HG02973 (cell line): ENCODE data around the gene TSPAN10.
"Not testable (repeated sequence)": the region's sequence is repeated elsewhere in the genome, so short reads cannot be mapped to it uniquely, and the experiment has no call there.

Experiments
- ATAC-seq: cut with Tn5 transposase; IDR thresholded peaks from one replicate; pipeline ENCODE4 v1.9.1; 2021; ENCODE audit warnings: moderate library complexity; ENCODE audit not compliant: unreplicated experiment

TSPAN10 gene

DNA sequence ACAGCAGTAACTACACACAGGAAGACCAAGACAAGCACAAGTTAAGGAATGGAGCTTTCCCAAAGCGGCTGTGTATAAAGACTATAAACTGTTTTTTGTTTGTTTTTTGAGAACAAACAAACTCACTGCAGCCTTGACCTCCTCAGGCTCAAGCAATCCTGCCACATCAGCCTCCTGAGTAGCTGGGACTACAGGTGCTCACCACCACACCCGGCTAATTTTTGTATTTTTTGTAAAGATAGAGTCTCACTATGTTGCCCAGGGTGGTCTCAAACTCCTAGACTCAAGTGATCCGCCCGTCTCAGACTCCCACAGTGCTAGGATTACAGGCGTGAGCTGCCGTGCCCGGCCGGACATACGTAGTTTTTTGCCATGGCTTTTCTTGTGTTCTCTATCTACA lies 23.4 kb downstream of the TSPAN10 start:
- ATAC-seq, result no peak

DNA sequence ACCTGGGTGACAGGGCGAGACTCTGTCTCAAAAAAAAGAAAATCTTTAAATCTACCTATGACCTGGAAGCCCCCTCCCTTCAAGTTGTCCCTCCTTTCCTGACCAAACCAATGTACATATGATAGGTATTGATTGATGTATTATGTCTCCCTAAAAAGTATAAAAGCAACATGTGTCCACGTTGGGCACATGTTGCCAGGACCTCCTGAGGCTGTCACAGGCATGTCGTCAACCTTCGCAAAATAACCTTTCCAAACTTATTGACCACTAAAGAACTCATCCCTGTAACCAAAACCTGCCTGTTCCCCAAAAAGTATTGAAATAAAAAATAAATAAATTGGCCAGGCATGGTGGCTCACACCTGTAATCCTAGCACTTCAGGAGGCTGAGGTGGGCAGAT lies 25.0 kb downstream of the TSPAN10 start:
- no peak for ATAC-seq

DNA sequence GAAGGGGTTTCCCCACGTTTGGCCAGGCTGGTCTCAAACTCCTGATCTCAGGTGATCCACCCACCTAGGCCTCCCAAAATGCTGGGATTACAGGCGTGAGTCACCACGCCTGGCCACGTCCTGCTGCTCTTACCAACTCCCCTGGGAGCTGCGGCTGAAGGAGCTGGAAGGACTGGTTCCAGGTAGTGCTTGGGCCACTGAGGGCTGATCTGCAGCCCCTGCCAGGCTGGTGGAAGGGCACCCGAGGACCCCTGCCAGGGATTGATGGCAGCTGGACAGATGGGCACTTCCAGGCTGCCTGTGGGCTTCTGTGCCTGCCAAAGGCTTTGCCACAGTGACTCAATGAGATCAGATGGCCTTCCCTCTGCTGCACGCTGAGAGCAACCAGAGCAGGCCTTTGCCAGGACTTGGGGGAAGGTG lies 27.1 kb downstream of the TSPAN10 start:
- no peak for ATAC-seq

DNA sequence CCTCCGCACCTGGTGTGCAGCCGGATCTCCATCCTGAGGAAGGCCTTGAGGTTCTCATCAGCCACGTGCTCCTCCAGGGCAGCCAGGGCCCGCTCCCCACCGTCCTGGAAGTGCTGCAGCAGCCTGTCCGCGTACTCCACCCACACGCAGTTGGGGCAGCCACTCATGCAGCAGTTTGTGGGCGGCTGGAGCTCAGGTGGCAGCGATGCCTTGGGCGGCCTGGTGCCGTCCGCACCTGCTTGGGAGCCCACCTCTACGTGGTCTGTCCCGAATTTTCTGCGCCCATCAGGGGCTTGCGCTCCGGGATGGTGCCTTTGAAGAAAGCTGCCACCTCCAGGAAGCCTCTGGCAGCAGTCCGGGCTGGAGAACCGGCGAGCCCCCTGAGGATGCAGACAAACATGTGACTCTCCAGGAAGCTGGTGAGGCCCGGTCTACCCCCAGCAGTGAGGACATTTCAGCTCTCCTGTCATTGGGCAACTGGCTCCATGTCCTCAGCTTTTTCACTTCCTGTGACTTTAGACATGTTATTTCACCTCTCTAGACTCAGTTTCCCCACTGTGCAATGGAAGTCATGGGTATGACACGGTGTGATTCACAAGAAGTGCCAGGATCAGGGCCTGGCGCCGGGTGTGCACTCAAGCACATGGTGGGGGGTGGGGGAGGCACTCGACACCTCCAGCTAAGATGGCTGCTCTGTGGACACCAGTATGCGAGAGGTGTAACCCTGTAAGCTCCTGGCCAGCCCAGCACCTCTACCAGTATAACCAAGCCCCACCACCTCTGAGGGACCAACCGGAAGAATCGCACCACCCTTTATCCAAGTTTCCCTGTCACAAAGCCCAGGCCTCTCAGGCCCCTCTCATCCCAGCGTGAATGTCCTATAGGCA lies 28.5 kb downstream of the TSPAN10 start:
- no peak for ATAC-seq

DNA sequence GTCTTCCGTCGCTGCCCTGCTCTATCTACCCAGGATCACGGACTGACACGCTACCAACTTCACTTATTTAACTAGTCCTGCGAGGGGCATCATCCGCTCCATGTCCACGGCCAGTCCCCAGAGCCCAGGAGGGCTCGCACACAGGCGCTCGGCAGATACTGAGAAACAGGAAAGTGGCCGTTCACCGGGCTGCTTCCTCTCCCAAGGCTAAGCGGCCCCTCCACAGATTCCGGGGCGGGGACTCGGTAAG lies 29.0 kb downstream of the TSPAN10 start:
- no peak for ATAC-seq

DNA sequence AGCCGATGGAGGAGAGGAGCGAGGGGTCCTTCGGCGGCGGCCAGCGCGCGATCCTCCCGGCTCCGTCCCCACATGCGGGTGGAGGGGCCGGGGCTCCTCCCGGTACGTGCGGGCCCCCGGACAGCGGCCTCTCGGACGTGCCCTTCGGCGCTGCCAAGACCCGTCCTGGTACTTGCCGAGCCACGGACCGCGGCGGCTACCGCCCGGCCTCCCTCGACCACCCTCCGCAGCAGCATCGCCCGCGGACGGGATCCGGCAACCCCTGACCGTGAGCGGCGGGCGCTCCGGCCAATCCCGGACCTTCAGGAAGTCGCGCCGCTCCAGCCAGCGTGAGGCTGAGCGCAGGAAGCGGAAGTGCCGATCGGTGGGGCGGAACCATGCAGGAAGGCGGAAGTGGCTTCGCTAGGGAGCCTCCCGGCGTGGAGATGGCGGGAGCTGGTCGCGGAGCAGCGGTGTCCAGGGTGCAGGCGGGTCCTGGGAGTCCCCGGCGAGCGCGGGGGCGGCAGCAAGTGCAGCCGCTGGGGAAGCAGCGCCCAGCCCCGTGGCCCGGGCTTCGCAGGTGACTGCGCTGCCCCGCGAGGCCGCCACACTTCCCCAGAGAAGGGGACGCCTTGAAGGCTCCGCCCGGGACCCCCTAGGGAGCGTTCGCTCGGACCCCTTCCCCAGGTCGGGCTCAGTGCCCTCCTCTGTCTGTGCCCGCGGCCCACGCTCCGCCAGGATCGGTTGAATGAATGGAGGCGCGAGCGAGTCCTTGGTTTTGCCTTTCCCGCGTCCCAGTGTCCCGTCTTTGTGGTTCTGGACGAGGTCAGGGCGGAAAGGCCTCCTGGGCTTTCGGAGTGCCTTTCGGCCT lies 29.6 kb downstream of the TSPAN10 start, which contains the start of the genes CCDC137 and OXLD1:
Gene CCDC137 (plus strand): TSS at position 396 of the 850 bp plus-strand sequence. CDS start 30 bp downstream, at position 426.
Gene OXLD1 (minus strand): TSS at position 264 of the 850 bp plus-strand sequence. CDS start 28 bp downstream, at position 236.
- ATAC-seq, result peak; percentile 80

DNA sequence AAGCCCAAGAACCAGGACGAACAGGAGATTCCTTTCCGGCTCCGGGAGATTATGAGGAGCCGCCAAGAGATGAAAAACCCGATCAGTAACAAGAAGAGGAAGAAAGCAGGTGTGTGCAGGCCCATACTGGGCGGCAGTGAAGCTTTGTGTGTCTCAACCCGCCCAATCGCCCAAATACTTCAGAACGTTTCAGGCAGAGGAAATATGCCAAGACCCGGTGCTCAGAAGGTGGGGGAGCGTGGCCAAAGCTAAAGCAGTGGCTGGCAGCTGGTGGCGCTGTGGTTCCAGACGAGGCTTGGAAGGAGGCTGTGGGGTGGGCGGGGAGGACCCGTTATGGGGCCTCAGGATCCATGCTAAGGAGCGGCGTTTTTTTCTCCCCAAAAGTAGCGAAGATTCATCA lies 30.8 kb downstream of the TSPAN10 start:
- ATAC-seq, result no peak

DNA sequence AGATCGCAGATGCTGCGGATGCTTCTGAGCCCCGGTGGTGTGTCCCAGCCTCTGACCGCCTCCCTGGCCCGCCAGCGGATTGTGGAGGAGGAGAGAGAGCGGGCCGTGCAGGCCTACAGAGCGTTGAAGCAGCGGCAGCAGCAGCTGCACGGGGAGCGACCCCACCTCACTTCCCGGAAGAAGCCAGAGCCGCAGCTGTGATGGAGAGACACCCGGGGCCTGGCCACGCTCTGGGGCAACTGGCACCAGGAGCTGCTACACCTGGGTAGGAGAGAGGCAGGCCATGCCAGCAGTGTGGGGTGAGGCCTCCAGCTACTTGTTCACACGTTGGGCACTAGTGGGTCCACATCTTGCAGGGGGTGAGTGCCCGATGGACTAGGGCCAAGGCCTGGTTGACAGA lies 35.5 kb downstream of the TSPAN10 start:
- ATAC-seq, result no peak

DNA sequence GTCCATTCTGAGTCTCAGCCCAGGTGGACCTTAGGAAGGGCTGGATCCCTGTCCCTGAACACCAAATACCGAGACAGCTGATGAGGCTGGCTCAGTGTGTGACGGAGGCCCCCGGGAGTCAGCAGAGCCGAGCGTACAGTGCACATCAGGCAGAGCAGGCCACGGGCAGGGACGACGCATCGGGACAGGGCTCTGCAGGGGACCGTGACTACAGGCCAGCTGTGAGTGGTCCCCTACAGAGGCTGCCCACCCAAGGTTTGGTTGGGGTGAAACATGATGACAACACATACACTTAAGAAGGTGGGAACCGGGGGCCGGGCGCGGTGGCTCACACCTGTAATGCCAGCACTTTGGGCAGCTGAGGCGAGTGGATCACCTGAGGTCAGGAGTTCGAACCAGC lies 36.0 kb downstream of the TSPAN10 start:
- no peak for ATAC-seq

DNA sequence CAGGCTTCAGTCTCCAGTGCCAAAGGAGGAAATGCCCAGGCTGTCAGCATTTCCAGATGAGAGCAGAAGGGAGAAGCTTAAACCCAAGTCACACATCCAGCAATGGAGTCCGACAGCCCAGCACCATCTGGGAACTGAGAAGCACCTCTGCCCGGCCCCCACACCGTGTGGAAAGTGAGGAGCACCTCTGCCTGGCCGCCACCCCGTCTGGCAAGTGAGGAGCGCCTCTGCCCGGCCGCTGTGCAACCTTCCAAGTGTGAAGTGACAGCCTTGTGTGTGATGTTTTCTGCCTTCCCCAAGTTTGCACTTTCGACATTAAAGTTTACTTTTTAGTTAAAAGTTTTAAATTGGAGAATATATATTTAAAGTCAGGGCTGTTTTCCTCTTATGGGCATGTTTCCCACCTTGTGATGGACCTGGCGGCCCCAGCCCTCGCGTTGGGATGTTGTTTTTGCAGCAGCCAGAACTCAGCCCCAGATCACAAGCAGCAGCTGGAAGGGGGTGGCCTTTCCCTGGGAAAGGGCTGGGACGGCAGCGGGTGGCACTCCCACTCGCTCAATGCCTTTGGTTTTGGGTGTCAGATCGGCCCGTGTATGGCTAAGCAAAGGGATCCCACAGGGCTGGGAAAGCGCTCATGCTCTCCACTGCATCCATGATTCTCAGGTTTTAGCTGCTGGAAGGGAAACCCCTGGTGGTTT lies 36.7 kb downstream of the TSPAN10 start:
- no peak for ATAC-seq

DNA sequence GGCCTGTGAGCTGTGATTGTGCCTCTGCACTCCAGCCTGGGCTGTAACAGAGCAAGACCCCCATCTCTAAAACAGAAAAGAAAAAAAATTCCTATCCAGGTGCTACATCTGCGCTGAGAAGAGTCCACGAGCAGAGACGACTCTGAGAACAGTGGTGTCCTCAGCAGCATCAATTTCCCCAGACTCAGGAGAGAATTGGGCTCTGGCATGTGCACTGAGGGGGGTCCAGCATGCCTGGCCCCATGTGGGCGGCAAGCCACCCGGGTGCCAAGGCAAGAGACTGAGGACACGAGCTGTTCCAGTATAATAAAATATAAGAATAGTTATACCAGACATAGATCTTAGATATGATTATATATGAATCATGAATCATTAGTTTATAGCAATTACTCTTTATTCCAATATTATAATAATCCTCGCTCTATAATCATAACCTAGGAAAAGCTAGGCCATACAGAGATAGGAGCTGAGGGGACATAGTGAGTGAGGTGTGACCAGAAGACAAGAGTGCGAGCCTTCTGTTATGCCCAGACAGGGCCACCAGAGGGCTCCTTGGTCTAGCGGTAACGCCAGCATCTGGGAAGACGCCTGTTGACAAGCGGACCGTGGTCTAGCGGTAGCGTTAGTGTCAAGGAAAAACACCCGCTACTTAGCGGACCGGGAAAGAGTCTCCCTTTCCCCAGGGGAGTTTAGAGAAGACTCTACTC lies 38.7 kb downstream of the TSPAN10 start:
- ATAC-seq, result not testable (repeated sequence)

DNA sequence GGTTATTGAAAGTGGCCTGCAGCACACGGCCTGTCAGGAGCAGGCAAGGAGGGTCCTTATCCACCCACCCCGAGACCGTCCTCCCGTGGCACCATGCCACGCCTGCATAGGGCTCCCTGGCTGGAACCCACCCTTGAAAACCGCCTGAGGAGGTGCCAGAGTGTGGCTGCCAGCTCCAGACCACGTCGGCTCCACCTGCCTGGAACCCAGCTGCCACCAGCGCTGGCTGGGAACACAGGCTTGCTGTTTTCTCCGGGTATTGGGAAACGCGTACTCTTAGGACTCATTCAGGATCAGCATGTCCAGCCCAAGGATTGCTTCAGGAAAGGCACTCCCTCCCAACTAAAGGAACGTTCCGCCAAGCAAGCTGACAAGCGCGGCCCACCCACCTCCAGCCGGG lies 39.9 kb downstream of the TSPAN10 start:
- no peak for ATAC-seq

DNA sequence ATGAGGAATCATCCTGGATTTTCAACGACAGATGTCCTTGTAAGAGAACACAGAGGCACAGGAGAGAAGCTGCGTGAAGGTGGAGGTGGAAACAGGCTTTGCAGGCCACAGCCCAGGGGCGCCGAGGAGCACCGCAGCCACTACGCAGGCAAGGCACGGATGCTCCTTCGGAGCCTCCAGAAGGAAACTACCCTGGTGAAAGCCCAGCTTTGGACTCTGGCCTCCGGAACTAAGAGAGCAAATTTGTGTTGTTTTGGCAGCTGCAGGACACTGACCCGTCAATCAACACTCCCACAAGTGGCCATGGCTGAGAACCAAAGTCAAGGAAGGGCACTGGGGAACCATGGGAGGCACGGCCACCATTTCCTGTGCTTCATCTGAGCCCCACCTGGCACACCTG lies 43.2 kb downstream of the TSPAN10 start:
- ATAC-seq, result no peak

DNA sequence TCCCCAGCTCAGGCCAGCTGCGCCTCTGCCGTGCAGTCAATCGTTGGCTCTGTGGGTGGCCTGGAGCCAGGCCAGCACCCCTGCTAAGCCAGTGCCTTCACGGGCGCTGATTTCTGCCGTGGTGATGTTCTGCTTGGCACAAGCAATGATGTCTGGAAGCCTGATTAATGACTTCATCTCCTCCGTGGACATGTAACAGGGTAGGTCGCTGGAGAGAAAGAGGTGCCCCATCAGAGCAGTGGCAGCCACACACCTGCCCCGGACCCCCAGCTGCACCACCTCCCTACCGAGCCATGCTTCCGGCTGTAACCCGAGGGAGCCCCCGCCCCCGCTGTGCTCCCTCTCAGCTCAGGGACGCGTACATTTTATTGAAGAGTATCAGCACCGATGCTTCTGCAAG lies 44.7 kb downstream of the TSPAN10 start:
- no peak for ATAC-seq

DNA sequence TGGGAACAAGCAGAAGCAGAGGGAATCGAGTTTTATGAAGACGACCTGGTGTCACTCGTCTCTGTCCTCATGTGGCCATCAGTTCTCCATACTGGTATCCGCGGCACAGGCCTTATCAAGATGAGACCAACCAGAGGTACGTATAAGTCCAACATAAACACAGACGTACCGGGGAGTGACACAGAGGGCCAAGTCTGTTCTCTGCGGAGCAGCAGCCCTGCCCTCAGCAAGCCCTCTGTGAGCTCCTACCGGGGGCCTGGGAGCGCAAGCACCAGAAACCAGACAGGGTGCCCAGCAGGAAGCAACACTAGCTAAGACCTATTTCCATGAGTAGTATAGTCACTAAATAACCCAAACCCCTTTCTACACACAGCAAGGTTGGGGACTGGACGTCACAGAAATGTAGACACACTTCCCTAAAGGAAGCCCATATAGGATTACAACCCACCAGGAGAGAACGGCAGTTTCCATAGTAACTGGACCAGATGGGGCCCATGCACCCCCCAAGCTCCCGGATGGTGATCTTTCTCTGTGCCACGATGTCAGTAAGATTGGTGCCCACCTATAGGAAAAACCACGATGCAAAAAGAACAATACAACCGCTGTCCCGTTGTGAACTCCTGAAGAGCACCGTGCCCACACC lies 45.7 kb downstream of the TSPAN10 start:
- no peak for ATAC-seq

DNA sequence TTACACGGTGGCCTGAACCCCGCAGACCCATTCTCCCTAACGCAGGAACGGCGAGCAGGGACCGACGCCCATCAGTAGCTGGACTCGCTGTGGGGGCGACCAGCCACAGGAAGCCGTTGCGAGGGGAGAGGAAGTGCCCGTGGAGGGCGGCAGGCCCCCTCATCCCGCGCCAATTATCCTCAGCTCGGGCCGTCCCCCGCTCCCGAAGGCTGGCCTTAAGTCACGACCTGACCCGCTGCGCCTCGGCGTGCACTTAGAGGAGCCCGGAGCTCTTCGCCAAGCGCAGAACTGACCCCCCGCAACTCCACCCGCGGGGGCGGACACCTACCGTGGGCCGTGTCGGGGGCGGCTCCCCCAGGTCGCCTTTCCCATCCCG lies 46.2 kb downstream of the TSPAN10 start:
- peak; percentile 7 for ATAC-seq

DNA sequence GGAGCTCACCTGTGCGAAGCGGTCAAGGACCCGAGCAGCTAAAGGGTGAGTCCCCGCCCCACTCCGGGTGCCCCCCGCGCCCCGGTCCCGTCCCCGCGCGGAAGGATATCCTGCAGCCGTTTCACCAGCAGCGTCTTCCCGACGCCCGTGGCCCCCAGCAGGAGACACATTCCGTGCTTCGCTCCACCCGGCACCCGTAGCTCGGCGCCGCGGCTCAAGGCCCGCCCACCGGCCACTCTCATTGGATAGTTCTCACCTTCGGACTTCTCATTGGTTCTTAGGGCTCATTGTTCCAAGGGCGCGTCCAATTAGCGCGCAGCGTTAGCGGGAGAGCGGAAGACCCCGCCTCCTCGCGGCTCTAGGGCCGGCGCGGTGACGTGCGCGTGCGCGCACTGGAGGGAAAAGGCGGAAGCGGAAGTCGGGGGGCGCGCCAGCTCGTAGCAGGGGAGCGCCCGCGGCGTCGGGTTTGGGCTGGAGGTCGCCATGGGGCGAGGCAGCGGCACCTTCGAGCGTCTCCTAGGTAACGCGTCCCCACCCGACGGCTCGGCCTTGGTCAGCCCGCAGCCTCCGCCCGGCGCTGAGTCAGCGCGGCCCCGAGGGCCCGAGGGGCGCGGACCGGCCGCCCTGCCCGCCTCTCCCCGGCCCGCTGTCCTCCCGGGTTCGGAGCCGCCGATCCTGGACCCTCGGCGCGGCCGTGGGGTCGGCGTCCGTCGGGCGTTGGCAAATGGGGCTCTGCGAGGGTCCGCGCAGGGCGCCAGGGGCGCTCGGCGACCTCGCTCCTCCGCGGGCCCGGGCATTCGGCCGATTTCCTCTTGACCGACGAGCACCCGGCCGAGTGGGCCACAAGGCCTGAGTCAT lies 46.8 kb downstream of the TSPAN10 start, which contains the start of the genes ARL16 and HGS:
Gene ARL16 (minus strand): TSS at position 214 of the 858 bp plus-strand sequence. CDS start 44 bp downstream, at position 170.
Gene HGS (plus strand): TSS at position 428 of the 858 bp plus-strand sequence. CDS start 56 bp downstream, at position 484.
- peak; percentile 79 for ATAC-seq

DNA sequence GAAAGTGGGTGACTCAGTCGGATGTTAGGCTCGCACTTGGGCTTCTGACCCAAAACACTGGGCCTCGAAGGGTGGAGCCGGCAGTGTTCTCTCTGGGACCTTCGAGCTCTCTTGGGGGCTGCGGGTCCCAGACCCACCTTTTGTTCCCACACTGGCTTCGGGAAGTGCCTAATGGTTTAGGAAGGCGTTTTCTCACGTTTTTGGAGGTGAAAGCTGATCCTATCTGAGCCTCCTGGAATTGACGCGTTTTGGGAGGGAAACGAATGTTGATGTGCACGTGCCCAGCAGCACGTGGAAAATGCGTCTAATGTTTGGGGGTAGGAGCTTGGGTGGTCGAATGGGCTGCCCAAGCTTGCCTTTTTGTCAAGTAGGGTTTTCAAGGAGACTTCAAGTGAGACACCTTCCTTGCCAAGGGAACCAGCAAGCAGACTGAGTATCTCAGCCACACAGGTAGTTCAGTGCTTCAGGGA lies 47.5 kb downstream of the TSPAN10 start:
- ATAC-seq, result peak; percentile 1

DNA sequence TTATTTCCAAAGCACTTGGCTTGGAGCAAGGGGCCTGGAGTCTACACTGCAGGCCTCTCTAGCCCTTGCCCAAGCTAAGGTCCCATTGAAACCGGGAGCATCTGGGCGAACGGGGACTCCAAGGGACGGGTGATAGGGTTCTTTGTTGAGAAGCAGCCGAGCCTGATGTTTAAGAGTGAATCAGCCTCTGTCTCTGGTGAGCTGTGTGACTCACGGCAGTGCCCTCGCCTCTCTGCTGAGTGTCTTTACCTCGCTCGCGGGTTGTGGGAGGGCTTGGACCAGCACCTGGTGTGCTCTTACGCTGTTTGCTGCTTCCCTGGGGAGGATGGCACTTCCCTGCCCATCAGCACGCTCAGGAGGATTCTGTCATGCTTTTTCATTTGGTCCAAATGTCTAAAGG lies 48.1 kb downstream of the TSPAN10 start:
- no peak for ATAC-seq
